ENCODE data around the gene HSPA14. TPM values are rescaled to one million over a fixed set of nuclear protein-coding genes. Genes with fewer than 3 reads are reported as not detected.

Gene HSPA14
- total and polyA plus RNA-seq, 10 of the 15 experiments (the other 5 are each of a cell fraction or from before 2014, with no cell fraction given) = 26.6 to 56.1 (median 34.3) TPM

DNA sequence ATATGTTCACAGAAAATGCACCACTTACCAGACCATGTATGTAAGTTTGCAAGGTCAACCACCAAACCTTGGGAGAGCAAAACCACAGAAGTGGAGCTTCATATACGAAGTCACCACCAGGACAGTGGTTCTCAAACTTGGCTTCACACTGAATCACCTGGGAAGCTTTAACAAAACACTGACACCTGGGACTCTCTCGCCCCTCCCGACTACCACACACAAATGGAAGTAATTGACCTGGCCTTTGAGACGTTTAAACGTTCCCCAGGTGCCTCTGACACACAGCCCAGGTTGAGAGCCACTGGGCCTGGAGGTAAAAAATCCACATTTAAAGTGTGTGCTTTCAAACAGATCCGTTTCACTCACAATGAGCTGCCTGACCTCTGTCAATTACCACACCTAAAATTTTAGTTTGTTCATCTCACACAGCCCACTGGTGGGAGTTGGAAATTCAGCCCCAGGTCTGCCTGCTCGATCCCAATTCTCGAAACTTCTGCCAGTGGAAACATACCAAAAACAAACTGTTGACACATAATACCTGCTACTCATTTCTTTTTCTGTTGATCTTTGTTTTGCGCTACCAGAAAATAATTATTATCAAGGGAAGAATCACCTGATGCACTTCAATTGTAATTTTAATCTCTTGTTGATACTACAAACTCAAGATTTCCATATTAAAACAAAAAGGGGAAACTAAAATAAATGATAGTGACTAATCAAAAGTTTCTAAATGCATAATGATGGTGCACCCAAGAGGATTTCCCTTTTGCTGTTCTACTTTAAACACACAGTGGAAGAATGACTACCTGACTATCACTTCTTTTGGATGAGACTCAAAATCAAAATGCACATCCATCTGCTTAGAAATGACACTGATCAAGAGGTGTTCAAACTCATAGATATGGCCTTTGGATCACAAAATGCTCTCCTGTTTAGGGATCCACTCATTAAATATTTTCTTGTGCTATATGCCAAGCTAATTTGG, 26.8 kb upstream of the HSPA14 start:
- no peak overlapping the region for H3K4me3 ChIP-seq
- no peaks in the 10 kb centered on the region for H3K79me2 ChIP-seq (ENCODE audit: control insufficient read depth, insufficient read depth, low read length)
- no peak for TF ChIP-seq MTA3 (IDR thresholded peaks at IDR 0.05; ENCODE audit: borderline replicate concordance, low read length)
- TF ChIP-seq, protein P1, sequence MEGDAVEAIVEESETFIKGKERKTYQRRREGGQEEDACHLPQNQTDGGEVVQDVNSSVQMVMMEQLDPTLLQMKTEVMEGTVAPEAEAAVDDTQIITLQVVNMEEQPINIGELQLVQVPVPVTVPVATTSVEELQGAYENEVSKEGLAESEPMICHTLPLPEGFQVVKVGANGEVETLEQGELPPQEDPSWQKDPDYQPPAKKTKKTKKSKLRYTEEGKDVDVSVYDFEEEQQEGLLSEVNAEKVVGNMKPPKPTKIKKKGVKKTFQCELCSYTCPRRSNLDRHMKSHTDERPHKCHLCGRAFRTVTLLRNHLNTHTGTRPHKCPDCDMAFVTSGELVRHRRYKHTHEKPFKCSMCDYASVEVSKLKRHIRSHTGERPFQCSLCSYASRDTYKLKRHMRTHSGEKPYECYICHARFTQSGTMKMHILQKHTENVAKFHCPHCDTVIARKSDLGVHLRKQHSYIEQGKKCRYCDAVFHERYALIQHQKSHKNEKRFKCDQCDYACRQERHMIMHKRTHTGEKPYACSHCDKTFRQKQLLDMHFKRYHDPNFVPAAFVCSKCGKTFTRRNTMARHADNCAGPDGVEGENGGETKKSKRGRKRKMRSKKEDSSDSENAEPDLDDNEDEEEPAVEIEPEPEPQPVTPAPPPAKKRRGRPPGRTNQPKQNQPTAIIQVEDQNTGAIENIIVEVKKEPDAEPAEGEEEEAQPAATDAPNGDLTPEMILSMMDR (IDR thresholded peaks at IDR 0.05 in 2 of 3, conservative IDR thresholded peaks at IDR 0.05 in 1 of 3; ENCODE audit: control insufficient read depth in 2 of 3, extremely low read depth in 1 of 3, insufficient read depth in 1 of 3, low read depth in 3 of 3, low read length in 3 of 3) = peak in 1 of 3 experiments; percentile 9; a peak in 1 of 6 replicates
- H3K4me2 ChIP-seq (ENCODE audit: control insufficient read depth, insufficient read depth) = no peak overlapping the region
- no peaks in the 10 kb centered on the region for H3K9me3 ChIP-seq (replicated peaks; ENCODE audit: control insufficient read depth, insufficient read depth, low read length)
- H3K27me3 ChIP-seq (replicated peaks in 1 of 2; ENCODE audit: control insufficient read depth in 2 of 2, insufficient read depth in 2 of 2, low read length in 1 of 2) = no peaks in the 10 kb centered on the region
- H2AFZ ChIP-seq (ENCODE audit: control insufficient read depth, low read depth, low read length) = no peak overlapping the region
- intact Hi-C loops (cut with micrococcal nuclease; ENCODE audit: unreplicated experiment) = no loop called here
- H3K27ac ChIP-seq (ENCODE audit: control insufficient read depth, insufficient read depth) = no peak overlapping the region
- no peaks in the 10 kb centered on the region for H3K4me1 ChIP-seq (ENCODE audit: control insufficient read depth, insufficient read depth, low read length)
- ATAC-seq (no peak), DNase-seq (ENCODE audit: low read depth, low spot score) (no peak), FAIRE-seq (no peak)
- H4K20me1 ChIP-seq (ENCODE audit: control insufficient read depth, insufficient read depth) = no peaks in the 10 kb centered on the region
- CTCF ChIA-PET = no interaction called here
- WGBS (ENCODE audit: insufficient coverage, insufficient replicate concordance, low lambda C conversion rate, missing lambda C conversion rate) = 33% methylated on average over 9 of the region's 9 CpGs
- no peak overlapping the region for H3K9ac ChIP-seq (ENCODE audit: control insufficient read depth, insufficient read depth, low read length)
- POLR2A ChIA-PET = no interaction called here
- SMC1A ChIA-PET (ENCODE audit: uncharacterized antibody, unreplicated experiment) = interaction anchor here (1.3 to 1.8 kb wide), 2 partner anchors 12 to 268 kb away, joined by 3 to 8 read pairs; no protein-coding TSS in a partner anchor
- H3K36me3 ChIP-seq (ENCODE audit: control insufficient read depth in 2 of 2, insufficient read depth in 2 of 2, low read length in 1 of 2) = no peaks in the 10 kb centered on the region
- RAD21 ChIA-PET (ENCODE audit: unreplicated experiment) = interaction anchor here (1.1 kb wide), 1 partner anchor 273 kb away, joined by 5 read pairs; no protein-coding TSS in a partner anchor
- BruUV-seq (replicated peaks) = no TSS peak
- in situ Hi-C loops (cut with MboI) = no loop called here

DNA sequence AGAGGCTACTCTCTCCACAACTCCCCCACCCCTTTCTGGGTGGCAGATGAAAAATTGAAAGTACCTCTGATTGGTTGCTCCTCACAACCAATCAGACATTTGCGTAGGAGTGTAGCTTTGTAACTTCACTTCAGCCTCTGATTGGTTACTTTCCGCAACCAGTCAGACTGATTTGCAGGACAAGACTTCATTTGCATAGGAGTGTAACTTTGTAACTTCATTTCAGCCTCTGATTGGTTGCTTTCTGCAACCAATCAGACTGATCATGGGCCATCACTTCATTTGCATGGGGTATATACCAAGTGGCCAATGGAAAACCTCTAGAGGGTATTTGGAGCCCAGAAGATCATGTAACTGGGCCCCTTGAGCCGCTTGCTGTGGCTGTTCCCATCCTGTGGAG, 25.8 kb upstream of the HSPA14 start:
- BruUV-seq (replicated peaks) = no TSS peak
- in situ Hi-C loops (cut with MboI) = no loop called here
- SMC1A ChIA-PET (ENCODE audit: uncharacterized antibody, unreplicated experiment) = no interaction called here

More for the DNA sequence above, 25.8 kb upstream of the HSPA14 start:
- TF ChIP-seq MEF2A (IDR thresholded peaks at IDR 0.05; ENCODE audit: insufficient read depth, low read depth, low read length) (no peak), ZSCAN29 (IDR thresholded peaks at IDR 0.05) (no peak), BRCA1 (IDR thresholded peaks at IDR 0.05; ENCODE audit: low read depth, low read length) (no peak)
- TF ChIP-seq, protein P2, sequence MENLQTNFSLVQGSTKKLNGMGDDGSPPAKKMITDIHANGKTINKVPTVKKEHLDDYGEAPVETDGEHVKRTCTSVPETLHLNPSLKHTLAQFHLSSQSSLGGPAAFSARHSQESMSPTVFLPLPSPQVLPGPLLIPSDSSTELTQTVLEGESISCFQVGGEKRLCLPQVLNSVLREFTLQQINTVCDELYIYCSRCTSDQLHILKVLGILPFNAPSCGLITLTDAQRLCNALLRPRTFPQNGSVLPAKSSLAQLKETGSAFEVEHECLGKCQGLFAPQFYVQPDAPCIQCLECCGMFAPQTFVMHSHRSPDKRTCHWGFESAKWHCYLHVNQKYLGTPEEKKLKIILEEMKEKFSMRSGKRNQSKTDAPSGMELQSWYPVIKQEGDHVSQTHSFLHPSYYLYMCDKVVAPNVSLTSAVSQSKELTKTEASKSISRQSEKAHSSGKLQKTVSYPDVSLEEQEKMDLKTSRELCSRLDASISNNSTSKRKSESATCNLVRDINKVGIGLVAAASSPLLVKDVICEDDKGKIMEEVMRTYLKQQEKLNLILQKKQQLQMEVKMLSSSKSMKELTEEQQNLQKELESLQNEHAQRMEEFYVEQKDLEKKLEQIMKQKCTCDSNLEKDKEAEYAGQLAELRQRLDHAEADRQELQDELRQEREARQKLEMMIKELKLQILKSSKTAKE (IDR thresholded peaks at IDR 0.05; ENCODE audit: low read depth, poor library complexity, severe bottlenecking) = no peak
- H3K27me3 ChIP-seq (replicated peaks in 1 of 2; ENCODE audit: control insufficient read depth in 2 of 2, insufficient read depth in 2 of 2, low read length in 1 of 2) = no peaks in the 10 kb centered on the region
- no peak for DNase-seq (ENCODE audit: low read depth, low spot score)
- no peaks in the 10 kb centered on the region for H3K4me1 ChIP-seq (ENCODE audit: control insufficient read depth, insufficient read depth, low read length)
- no peak overlapping the region for H3K27ac ChIP-seq (ENCODE audit: control insufficient read depth, insufficient read depth)
- H3K79me2 ChIP-seq (ENCODE audit: control insufficient read depth, insufficient read depth, low read length) = no peaks in the 10 kb centered on the region
- H3K36me3 ChIP-seq (ENCODE audit: control insufficient read depth in 2 of 2, insufficient read depth in 2 of 2, low read length in 1 of 2) = no peaks in the 10 kb centered on the region
- ATAC-seq = peak; percentile 51
- H3K4me2 ChIP-seq (ENCODE audit: control insufficient read depth, insufficient read depth) = no peak overlapping the region
- no peaks in the 10 kb centered on the region for H3K9me3 ChIP-seq (replicated peaks; ENCODE audit: control insufficient read depth, insufficient read depth, low read length)
- POLR2A ChIA-PET = no interaction called here
- FAIRE-seq = no peak
- H3K9ac ChIP-seq (ENCODE audit: control insufficient read depth, insufficient read depth, low read length) = no peak overlapping the region
- H3K4me3 ChIP-seq = no peak overlapping the region
- intact Hi-C loops (cut with micrococcal nuclease; ENCODE audit: unreplicated experiment) = no loop called here
- CTCF ChIA-PET = no interaction called here
- no peaks in the 10 kb centered on the region for H4K20me1 ChIP-seq (ENCODE audit: control insufficient read depth, insufficient read depth)
- RAD21 ChIA-PET (ENCODE audit: unreplicated experiment) = no interaction called here
- no peak overlapping the region for H2AFZ ChIP-seq (ENCODE audit: control insufficient read depth, low read depth, low read length)
- WGBS (ENCODE audit: insufficient coverage, insufficient replicate concordance, low lambda C conversion rate, missing lambda C conversion rate) = 67% methylated on average over 3 of the region's 3 CpGs

All from GM12878 (cell line).